IPS-18c (cell line): ENCODE results near the gene TPM1.
"Not testable (repeated sequence)": the region's sequence is repeated elsewhere in the genome, so short reads cannot be mapped to it uniquely, and the experiment has no call there.

Experiments used
- H3K4me3 ChIP-seq: 2 replicates; pipeline ENCODE4 v1.7.0; 2013; ENCODE audit warnings: low read depth, mild to moderate bottlenecking, low read length, moderate library complexity; ENCODE audit not compliant: insufficient read depth
- H3K9me3 ChIP-seq: one replicate; pipeline ENCODE4 v1.6.1; 2013; ENCODE audit warnings: mild to moderate bottlenecking, low read length, moderate library complexity; ENCODE audit not compliant: control insufficient read depth, insufficient read depth

Gene TPM1

GRCh38 chr15:63093486-63094205, 51.1 kb downstream of the TPM1 start:
- Histone ChIP-seq H3K4me3 (no peak overlapping the region), H3K9me3 (no peaks in the 10 kb centered on the region)

- no peak overlapping the region for H3K4me3 ChIP-seq
Measured at GRCh38 chr15:63094495-63094931, 52.0 kb downstream of the TPM1 start.

GRCh38 chr15:63096178-63096577, 53.6 kb downstream of the TPM1 start:
- Histone ChIP-seq H3K9me3 (no peaks in the 10 kb centered on the region), H3K4me3 (no peak overlapping the region)

More at GRCh38 chr15:63094495-63094931, 52.0 kb downstream of the TPM1 start:
- H3K9me3 ChIP-seq, result no peaks in the 10 kb centered on the region

GRCh38 chr15:63098901-63099300, 56.4 kb downstream of the TPM1 start:
- H3K9me3 ChIP-seq, H3K4me3 ChIP-seq: not testable (repeated sequence)

DNA sequence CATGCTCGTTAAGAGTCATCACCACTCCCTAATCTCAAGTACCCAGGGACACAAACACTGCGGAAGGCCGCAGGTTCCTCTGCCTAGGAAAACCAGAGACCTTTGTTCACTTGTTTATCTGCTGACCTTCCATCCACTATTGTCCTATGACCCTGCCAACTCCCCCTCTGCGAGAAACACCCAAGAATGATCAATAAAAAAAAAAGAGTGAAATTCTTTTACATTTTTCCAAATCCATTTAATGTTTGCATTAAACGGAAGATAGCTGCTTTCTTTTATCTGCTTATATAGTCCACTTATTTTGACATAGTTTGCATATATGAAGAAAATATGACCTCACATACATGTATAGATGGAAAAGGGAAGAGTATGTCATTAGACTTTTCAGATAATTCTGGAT, 57.0 kb downstream of the TPM1 start:
- not testable (repeated sequence) for H3K4me3 ChIP-seq, H3K9me3 ChIP-seq

- Histone ChIP-seq H3K4me3 (no peak overlapping the region), H3K9me3 (peaks cover 3% of the 10 kb centered on the region)
Measured at GRCh38 chr15:63103416-63103815, 60.9 kb downstream of the TPM1 start.

DNA sequence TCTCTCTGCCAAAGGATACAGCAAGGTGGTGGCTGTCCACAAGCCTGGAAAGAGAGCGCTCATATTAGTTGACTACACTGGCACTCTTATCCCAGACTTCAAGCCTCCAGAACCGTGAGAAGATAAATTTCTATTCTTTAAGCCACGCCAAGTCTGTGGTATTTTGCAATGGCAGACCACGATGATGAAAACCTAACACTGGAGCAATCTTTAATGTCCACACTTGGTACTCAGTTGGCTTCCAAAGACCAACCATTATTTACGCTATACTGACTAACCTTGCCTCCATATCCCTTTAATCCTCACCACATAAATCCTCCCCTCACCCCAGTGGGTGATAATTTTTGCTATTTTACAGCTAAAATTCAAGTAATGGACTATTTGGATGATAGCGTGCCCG, 62.2 kb downstream of the TPM1 start:
- H3K9me3 ChIP-seq, result peaks cover 3% of the 10 kb centered on the region
- no peak overlapping the region for H3K4me3 ChIP-seq

- H3K9me3 ChIP-seq, H3K4me3 ChIP-seq: not testable (repeated sequence)
Measured at GRCh38 chr15:63105354-63105753, 62.8 kb downstream of the TPM1 start.

DNA sequence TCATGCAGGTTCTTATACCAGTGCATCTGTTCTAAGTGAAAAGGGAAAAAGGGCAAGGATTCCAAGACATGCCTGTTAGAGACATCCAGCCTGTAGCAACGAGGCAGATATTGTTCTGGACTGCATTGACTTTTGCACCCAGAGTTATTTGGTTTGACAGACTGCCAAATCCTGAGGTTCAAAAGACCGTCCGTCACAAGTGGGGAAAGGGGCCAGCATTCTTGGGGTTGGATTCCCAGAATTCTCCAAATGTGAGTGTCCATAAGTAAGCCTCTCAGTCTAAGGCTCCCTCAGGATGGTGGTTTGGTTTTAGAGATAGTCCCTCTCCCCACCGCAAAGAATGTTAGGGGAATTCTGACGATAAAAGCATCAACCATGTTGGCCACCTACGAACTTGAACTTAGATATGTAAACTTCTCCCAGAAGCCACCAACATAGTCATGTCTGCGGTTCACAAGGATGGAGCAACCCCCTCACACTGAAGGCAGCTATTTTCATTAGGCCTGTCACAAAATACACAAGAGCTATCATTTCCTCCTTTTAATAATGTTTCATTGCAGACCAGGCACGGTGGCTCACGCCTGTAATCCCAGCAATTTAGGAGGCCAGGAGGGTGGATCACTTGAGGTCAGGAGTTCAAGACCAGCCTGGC, 65.5 kb downstream of the TPM1 start:
- peaks cover 3% of the 10 kb centered on the region for H3K9me3 ChIP-seq
- no peak overlapping the region for H3K4me3 ChIP-seq

DNA sequence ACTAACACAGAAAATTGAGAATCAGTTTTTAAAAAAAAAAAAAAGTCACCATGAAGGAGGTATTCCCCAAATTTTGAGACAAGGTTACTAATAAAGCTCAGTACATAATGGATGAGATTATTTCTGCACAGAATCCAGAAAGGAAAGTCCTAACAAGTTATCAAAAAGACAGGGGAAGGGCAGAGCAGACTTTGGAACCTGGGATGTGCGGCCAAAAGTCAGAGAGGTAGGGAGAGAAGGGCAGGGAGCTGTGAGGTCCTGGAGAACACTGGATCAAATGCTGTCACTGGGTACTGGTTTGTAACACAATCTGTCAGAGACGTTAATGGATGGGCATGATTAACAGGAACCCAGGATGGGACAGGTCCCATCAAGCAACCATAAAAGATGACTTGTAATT, 67.0 kb downstream of the TPM1 start:
- H3K9me3 ChIP-seq, result no peaks in the 10 kb centered on the region
- no peak overlapping the region for H3K4me3 ChIP-seq

GRCh38 chr15:63109920-63110319, 67.4 kb downstream of the TPM1 start:
- H3K4me3 ChIP-seq, result no peak overlapping the region

DNA sequence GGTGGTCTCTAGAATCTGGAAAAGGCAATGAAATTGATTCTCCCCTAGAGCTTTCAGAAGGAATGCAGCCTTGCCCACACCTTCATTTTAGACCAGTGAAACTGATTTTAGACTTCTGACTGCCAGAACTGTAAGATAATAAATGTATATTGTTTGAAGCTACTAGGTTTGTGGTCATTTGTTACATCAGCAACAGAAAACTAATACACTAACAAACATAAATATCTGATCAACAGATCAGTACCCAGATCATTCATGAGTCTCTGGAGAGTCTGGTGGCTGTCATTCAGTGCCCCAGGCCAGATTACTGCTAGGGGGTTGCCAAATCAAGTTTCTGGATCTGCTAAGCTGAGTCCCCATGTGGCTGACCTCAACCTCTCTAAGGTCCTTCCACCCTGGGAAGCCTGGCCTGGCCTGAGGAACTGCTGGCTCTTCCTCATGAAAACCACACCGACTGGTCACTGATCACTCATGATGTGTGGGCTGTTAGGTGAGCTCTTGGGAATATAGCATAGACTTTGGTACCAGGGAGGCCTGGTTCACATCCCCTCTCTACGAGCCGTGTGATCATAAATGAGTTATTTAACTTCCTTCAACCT, 68.0 kb downstream of the TPM1 start:
- H3K9me3 ChIP-seq, result no peaks in the 10 kb centered on the region
- no peak overlapping the region for H3K4me3 ChIP-seq

More at GRCh38 chr15:63109920-63110319, 67.4 kb downstream of the TPM1 start:
- no peaks in the 10 kb centered on the region for H3K9me3 ChIP-seq

DNA sequence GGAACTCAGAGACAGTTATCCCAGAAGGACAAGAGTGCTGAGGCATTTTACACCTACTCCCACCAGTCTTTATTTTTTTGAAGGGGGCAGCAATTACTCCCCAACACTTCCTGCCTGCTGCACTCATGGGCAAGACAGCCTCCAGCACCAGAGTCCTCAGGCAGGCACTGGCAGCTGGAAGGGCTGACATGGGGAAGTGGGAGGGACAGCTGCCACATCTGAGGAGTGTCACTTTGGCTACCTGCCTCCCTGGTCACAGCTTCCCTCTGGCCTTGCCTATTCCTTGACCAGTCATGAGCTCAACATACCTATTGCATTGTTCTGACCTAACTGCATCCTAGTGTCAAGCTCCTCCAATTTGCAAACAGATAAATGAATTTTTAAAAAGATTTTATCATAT, 68.9 kb downstream of the TPM1 start:
- Histone ChIP-seq H3K9me3 (no peaks in the 10 kb centered on the region), H3K4me3 (no peak overlapping the region)

GRCh38 chr15:63112871-63113270, 70.3 kb downstream of the TPM1 start:
- Histone ChIP-seq H3K9me3 (no peaks in the 10 kb centered on the region), H3K4me3 (no peak overlapping the region)

- H3K9me3 ChIP-seq, result no peaks in the 10 kb centered on the region
- no peak overlapping the region for H3K4me3 ChIP-seq
Measured at GRCh38 chr15:63114465-63114864, 71.9 kb downstream of the TPM1 start.
